Endodermal cell (in vitro differentiated cells): Measurements from ENCODE around the gene MUC12. TPM values are rescaled to one million over a fixed set of nuclear protein-coding genes. Genes with fewer than 3 reads are reported as not detected.

Source experiments
- DNase-seq: peaks from one replicate; pipeline ENCODE4 v3.0.0-alpha.2; 2017
- H3K27ac ChIP-seq: 2 replicates; pipeline ENCODE4 v1.5.1; 2013; ENCODE audit warnings: mild to moderate bottlenecking, low read depth, low read length, moderate library complexity
- H3K27me3 ChIP-seq: 2 replicates; pipeline ENCODE4 v1.6.1; 2013; ENCODE audit warnings: mild to moderate bottlenecking, low read length, moderate library complexity; ENCODE audit not compliant: insufficient read depth, control insufficient read depth, poor library complexity, severe bottlenecking
- H3K36me3 ChIP-seq: 2 replicates; pipeline ENCODE4 v1.7.0; 2013; ENCODE audit warnings: mild to moderate bottlenecking, low read length, moderate library complexity; ENCODE audit not compliant: control insufficient read depth, insufficient read depth
- H3K4me1 ChIP-seq: one replicate; pipeline ENCODE4 v1.7.0; 2013; ENCODE audit warnings: low read length; ENCODE audit not compliant: control insufficient read depth, insufficient read depth
- H3K4me3 ChIP-seq: 2 replicates; pipeline ENCODE4 v1.5.1; 2013; ENCODE audit warnings: mild to moderate bottlenecking, low read length, moderate library complexity
- H3K9ac ChIP-seq: 2 replicates; pipeline ENCODE4 v1.6.1; 2013; ENCODE audit warnings: mild to moderate bottlenecking, low read length, moderate library complexity; ENCODE audit not compliant: poor library complexity, severe bottlenecking; ENCODE audit errors: extremely low read depth
- H3K9me3 ChIP-seq: 2 replicates; pipeline ENCODE4 v1.6.1; 2013; ENCODE audit warnings: mild to moderate bottlenecking, low read length, moderate library complexity; ENCODE audit not compliant: control insufficient read depth
- H3K27ac Mint-ChIP-seq: 2 replicates; pipeline ENCODE4 v1.8.0; 2020; ENCODE audit warnings: mixed read lengths
- H3K27me3 Mint-ChIP-seq: 2 replicates; pipeline ENCODE4 v1.8.0; 2021; ENCODE audit warnings: mild to moderate bottlenecking, mixed read lengths; ENCODE audit not compliant: insufficient read depth
- H3K36me3 Mint-ChIP-seq: 2 replicates; pipeline ENCODE4 v1.8.0; 2020; ENCODE audit warnings: low read depth, mixed read lengths
- H3K4me1 Mint-ChIP-seq: 2 replicates; pipeline ENCODE4 v1.8.0; 2020; ENCODE audit warnings: mixed read lengths
- H3K4me3 Mint-ChIP-seq: 2 replicates; pipeline ENCODE4 v1.8.0; 2020; ENCODE audit warnings: mild to moderate bottlenecking, moderate library complexity, mixed read lengths
- H3K9me3 Mint-ChIP-seq: 2 replicates; pipeline ENCODE4 v1.8.0; 2020; ENCODE audit warnings: mild to moderate bottlenecking, mixed read lengths
- WGBS, 2 experiments: methylation state at CpG; one replicate each; pipeline versions ENCODE4 v1.1.5 to v1.1.7; 2013; ENCODE audit warnings: missing lambda C conversion rate in 2 of 2, mixed read lengths in 1 of 2; ENCODE audit not compliant: insufficient coverage in 1 of 2, insufficient read length in 1 of 2; 5-methylcytosine and 5-hydroxymethylcytosine counted together
- total RNA-seq, 2 donors: library from RNA; stranded (reverse); fragmentation: NEBNext Ultra II Directional in 1 of 2; extraction: Animal tissue kit (Norgen Biotek cat#: 25700) in 1 of 2; gene quantifications; 2 replicates in 1 of 2; 3 replicates in 1 of 2; pipeline ENCODE4 v1.2.1, GENCODE V29; 2021
- TF ChIP-seq, protein P1 (sequence below): fragments of 200-600 bp; sonication (generic); conservative IDR thresholded peaks from 2 replicates; pipeline ENCODE4 v1.5.0; 2021; ENCODE audit warnings: antibody characterized with exemption, mild to moderate bottlenecking

MUC12 gene
- total RNA-seq, 2 donors from 2014 or later: 2.9 to 3.3 TPM

DNA sequence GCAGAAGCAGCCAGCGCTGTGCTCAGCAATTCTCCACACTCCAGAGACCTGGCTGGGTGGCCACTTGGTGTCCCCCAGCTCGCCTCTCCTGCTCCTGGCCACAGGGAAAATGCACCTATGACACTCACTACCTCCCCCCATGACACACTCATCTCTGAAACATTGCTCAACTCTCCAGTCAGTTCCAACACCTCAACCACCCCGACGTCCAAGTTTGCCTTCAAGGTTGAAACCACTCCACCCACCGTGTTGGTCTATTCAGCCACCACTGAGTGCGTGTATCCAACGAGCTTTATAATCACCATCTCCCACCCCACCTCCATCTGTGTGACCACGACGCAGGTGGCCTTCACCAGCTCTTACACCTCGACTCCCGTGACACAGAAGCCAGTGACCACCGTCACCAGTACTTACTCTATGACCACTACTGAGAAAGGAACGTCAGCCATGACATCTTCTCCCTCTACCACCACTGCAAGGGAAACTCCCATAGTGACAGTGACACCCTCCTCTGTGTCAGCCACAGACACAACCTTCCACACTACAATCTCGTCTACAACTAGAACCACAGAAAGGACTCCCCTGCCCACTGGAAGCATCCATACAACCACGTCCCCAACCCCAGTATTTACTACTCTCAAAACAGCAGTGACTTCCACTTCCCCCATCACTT, 17.3 kb upstream of the MUC12 start:
- WGBS, 2 experiments: 75 to 76% methylated on average over 14 to 15 of the region's 15 CpGs
- no peak overlapping the region for H3K27ac Mint-ChIP-seq
- DNase-seq: no peak

DNA sequence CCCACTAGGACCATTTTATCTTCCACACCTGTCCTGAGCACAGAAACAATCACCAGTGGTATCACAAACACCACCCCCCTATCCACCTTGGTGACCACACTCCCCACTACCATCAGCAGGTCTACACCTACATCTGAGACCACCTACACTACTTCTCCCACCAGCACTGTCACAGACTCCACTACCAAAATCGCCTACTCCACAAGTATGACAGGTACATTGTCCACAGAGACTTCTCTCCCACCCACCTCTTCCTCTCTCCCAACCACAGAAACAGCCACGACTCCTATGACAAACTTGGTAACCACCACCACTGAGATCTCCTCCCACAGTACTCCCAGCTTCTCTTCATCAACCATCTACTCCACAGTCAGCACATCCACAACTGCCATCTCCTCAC, 16.7 kb upstream of the MUC12 start:
- Mint-ChIP-seq H3K4me1 (peaks cover 6% of the 10 kb centered on the region), H3K4me3 (no peak overlapping the region)

More for the DNA sequence above, 17.3 kb upstream of the MUC12 start:
- TF ChIP-seq, protein P1, sequence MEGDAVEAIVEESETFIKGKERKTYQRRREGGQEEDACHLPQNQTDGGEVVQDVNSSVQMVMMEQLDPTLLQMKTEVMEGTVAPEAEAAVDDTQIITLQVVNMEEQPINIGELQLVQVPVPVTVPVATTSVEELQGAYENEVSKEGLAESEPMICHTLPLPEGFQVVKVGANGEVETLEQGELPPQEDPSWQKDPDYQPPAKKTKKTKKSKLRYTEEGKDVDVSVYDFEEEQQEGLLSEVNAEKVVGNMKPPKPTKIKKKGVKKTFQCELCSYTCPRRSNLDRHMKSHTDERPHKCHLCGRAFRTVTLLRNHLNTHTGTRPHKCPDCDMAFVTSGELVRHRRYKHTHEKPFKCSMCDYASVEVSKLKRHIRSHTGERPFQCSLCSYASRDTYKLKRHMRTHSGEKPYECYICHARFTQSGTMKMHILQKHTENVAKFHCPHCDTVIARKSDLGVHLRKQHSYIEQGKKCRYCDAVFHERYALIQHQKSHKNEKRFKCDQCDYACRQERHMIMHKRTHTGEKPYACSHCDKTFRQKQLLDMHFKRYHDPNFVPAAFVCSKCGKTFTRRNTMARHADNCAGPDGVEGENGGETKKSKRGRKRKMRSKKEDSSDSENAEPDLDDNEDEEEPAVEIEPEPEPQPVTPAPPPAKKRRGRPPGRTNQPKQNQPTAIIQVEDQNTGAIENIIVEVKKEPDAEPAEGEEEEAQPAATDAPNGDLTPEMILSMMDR: no peak
- Histone ChIP-seq H3K9me3 (no peaks in the 10 kb centered on the region), H3K9ac (no peak overlapping the region), H3K4me1 (no peaks in the 10 kb centered on the region), H3K27me3 (no peaks in the 10 kb centered on the region), H3K36me3 (no peaks in the 10 kb centered on the region), H3K4me3 (no peak overlapping the region), H3K27ac (no peak overlapping the region)
- no peaks in the 10 kb centered on the region for H3K9me3 Mint-ChIP-seq
- H3K4me1 Mint-ChIP-seq: peaks cover 6% of the 10 kb centered on the region
- no peak overlapping the region for H3K4me3 Mint-ChIP-seq
- H3K36me3 Mint-ChIP-seq: no peaks in the 10 kb centered on the region
- H3K27me3 Mint-ChIP-seq: no peaks in the 10 kb centered on the region

DNA sequence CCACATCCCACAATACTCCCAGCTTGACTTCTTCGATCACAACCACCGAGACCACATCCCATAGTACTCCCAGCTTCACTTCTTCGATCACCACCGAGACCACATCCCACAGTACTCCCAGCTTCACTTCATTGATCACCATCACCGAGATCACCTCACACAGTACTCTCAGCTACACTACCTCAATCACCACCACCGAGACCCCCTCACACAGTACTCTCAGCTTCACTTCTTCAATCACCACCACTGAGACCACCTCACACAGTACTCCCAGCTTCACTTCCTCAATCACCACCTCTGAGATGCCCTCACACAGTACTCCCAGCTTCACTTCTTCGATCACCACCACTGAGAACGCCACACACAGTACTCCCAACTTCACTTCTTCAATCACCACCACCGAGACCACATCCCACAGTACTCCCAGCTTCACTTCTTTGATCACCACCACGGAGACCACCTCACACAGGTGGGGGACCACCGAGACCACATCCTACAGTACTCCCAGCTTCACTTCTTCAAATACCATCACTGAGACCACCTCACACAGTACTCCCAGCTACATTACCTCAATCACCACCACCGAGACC, 11.4 kb upstream of the MUC12 start:
- Histone ChIP-seq H3K4me3 (no peak overlapping the region), H3K9me3 (no peaks in the 10 kb centered on the region), H3K27ac (no peak overlapping the region), H3K36me3 (no peaks in the 10 kb centered on the region), H3K27me3 (peaks cover 24% of the 10 kb centered on the region), H3K9ac (no peak overlapping the region), H3K4me1 (no peaks in the 10 kb centered on the region)
- WGBS, 2 experiments: 63 to 68% methylated on average over 10 to 12 of the region's 12 CpGs
- no peak for DNase-seq
- no peak overlapping the region for H3K27ac Mint-ChIP-seq
- TF ChIP-seq, protein P1: no peak
- no peak overlapping the region for H3K4me3 Mint-ChIP-seq
- H3K36me3 Mint-ChIP-seq: no peaks in the 10 kb centered on the region
- H3K9me3 Mint-ChIP-seq: no peaks in the 10 kb centered on the region
- H3K4me1 Mint-ChIP-seq: no peaks in the 10 kb centered on the region
- H3K27me3 Mint-ChIP-seq: peaks cover under 1% of the 10 kb centered on the region

More for the DNA sequence above, 16.7 kb upstream of the MUC12 start:
- no peak overlapping the region for H3K27ac Mint-ChIP-seq
- no peaks in the 10 kb centered on the region for H3K36me3 Mint-ChIP-seq
- no peak overlapping the region for H3K9ac ChIP-seq
- no peaks in the 10 kb centered on the region for H3K9me3 ChIP-seq
- H3K4me3 ChIP-seq: no peak overlapping the region
- 78 to 81% methylated on average over 2 of the region's 2 CpGs for WGBS, 2 experiments
- no peak overlapping the region for H3K27ac ChIP-seq
- TF ChIP-seq, protein P1: no peak
- no peaks in the 10 kb centered on the region for H3K36me3 ChIP-seq
- DNase-seq: no peak
- no peaks in the 10 kb centered on the region for H3K27me3 ChIP-seq
- no peaks in the 10 kb centered on the region for H3K9me3 Mint-ChIP-seq
- H3K4me1 ChIP-seq: no peaks in the 10 kb centered on the region
- no peaks in the 10 kb centered on the region for H3K27me3 Mint-ChIP-seq
